GM12875 (cell line): ENCODE measurements around the gene HIRA.
A peak's percentile ranks its signal among the peaks of the same experiment; 100 is the strongest.

Source experiments
- H3K4me3 ChIP-seq: one replicate; pipeline ENCODE4 v1.5.1; 2011; ENCODE audit warnings: low read depth, low read length, control low read depth
- TF ChIP-seq, protein P1 (sequence below): IDR thresholded peaks from 2 replicates; pipeline ENCODE4 v1.5.1; 2011; ENCODE audit warnings: low read depth, mild to moderate bottlenecking, control low read depth, inconsistent platforms, low read length, moderate library complexity, borderline replicate concordance; ENCODE audit not compliant: insufficient read depth

Gene HIRA, protein sequence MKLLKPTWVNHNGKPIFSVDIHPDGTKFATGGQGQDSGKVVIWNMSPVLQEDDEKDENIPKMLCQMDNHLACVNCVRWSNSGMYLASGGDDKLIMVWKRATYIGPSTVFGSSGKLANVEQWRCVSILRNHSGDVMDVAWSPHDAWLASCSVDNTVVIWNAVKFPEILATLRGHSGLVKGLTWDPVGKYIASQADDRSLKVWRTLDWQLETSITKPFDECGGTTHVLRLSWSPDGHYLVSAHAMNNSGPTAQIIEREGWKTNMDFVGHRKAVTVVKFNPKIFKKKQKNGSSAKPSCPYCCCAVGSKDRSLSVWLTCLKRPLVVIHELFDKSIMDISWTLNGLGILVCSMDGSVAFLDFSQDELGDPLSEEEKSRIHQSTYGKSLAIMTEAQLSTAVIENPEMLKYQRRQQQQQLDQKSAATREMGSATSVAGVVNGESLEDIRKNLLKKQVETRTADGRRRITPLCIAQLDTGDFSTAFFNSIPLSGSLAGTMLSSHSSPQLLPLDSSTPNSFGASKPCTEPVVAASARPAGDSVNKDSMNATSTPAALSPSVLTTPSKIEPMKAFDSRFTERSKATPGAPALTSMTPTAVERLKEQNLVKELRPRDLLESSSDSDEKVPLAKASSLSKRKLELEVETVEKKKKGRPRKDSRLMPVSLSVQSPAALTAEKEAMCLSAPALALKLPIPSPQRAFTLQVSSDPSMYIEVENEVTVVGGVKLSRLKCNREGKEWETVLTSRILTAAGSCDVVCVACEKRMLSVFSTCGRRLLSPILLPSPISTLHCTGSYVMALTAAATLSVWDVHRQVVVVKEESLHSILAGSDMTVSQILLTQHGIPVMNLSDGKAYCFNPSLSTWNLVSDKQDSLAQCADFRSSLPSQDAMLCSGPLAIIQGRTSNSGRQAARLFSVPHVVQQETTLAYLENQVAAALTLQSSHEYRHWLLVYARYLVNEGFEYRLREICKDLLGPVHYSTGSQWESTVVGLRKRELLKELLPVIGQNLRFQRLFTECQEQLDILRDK

DNA sequence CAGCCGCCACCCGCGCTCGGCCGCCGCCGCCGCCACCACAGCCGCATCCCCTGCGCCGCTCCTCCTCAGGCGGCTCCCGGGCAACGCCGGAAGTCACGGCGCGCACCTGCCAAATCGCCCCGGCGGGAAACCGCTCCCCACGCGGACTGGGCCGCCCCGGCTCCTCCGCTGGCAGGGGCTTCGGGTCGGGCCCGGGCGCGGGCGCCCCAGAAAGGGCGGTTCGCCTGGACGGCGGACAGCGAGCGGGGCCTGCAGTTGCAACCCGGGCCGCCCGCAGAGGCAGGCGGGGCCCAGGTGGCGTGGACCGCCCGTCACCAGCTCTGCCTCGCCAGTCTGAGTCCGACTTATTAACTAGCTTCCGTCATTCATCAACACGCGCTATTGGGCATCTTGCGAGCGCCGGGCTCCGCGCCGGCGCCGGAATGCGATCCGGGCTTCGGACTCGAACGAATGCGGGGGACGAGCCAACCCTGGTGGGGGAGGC is at the start of gene HIRA:
TSS of gene HIRA (minus strand) at position 85 of the 484 bp plus-strand sequence. CDS start 257 bp downstream, outside the sequence.
- TF ChIP-seq, protein P1, sequence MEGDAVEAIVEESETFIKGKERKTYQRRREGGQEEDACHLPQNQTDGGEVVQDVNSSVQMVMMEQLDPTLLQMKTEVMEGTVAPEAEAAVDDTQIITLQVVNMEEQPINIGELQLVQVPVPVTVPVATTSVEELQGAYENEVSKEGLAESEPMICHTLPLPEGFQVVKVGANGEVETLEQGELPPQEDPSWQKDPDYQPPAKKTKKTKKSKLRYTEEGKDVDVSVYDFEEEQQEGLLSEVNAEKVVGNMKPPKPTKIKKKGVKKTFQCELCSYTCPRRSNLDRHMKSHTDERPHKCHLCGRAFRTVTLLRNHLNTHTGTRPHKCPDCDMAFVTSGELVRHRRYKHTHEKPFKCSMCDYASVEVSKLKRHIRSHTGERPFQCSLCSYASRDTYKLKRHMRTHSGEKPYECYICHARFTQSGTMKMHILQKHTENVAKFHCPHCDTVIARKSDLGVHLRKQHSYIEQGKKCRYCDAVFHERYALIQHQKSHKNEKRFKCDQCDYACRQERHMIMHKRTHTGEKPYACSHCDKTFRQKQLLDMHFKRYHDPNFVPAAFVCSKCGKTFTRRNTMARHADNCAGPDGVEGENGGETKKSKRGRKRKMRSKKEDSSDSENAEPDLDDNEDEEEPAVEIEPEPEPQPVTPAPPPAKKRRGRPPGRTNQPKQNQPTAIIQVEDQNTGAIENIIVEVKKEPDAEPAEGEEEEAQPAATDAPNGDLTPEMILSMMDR = no peak
- peak within 1 kb of the TSS; percentile 92 for H3K4me3 ChIP-seq

DNA sequence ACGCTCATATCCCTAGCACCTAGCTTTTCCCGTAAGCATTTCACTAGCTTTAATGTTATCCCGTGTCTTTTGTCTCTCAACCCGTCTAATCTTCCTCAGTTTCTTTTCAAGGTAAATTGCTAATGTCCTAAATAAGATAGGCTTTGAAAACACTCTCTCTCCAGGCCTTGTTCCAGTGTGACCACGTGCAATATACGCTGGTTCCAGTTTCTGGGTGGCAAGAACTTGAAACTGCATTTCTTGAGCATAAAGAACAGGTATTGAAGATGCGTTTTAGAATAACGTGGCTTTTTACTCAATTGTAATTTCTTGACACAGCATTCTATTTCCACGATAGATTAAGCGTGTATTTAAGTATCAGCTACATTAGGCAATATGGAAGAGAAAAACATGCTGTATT is 49.3 kb upstream of the HIRA start:
- TF ChIP-seq, protein P1 = no peak
- peak overlapping the region; percentile 88 for H3K4me3 ChIP-seq

DNA sequence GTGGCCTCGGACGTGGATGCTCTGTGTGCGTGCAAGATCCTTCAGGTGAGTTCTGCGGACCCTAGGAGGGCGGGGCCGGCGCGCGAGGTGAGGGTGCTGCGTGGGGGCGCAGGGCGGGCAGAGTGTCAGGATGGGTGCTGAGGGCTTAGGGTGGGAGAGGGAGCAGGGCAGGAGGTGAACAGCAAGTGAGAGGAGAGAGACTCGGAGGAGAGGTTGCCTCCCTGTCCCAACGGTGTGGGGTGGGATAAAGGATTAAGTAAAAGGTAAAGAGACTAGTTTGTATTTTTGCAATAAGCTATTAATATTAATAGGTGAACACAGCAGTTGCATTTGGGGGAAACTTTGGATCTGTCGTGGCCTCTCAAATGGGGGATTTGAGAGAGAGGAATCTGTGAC is 48.6 kb upstream of the HIRA start:
- TF ChIP-seq, protein P1 = no peak
- H3K4me3 ChIP-seq = peak overlapping the region; percentile 88

DNA sequence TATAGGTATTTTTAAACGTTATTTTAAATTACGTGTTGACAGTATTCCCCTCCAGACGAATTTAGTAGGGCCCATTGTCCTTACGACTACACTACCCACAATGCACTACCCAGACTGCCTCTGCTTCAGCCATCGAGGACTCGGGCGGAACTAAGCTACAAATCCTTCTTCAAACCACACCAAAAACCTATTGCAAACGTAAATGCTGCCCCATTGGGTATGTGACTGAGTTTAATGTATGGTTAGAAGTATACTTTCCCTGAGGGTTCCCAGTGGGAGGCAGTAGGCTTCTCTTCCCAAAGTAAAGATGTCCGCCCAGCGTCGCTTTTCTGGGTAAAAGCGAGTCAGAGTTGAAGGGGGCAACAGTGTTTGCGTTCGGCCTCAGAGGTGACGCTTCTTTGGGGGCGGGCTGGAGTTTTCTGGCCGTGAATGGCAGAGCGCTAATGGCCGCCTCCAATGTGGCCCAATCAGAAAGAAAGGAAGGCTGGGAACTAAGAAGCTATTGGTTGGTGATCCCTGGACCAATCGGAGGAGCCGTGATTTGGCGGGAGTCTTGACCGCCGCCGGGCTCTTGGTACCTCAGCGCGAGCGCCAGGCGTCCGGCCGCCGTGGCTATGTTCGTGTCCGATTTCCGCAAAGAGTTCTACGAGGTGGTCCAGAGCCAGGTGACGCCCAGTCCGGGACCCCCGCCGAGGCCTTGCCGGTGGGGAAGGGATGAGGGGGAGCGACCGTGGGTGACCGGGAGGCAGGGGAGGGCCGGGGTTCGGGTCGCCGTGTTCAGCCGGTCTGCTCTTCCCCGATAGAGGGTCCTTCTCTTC is 48.0 kb upstream of the HIRA start, which contains the start of gene CDC45:
TSS of gene CDC45 (plus strand) at position 566 of the 818 bp plus-strand sequence. CDS start at position 615, 49 bp downstream.
- peak within 1 kb of the TSS; percentile 88 for H3K4me3 ChIP-seq
- TF ChIP-seq, protein P1 = no peak

DNA sequence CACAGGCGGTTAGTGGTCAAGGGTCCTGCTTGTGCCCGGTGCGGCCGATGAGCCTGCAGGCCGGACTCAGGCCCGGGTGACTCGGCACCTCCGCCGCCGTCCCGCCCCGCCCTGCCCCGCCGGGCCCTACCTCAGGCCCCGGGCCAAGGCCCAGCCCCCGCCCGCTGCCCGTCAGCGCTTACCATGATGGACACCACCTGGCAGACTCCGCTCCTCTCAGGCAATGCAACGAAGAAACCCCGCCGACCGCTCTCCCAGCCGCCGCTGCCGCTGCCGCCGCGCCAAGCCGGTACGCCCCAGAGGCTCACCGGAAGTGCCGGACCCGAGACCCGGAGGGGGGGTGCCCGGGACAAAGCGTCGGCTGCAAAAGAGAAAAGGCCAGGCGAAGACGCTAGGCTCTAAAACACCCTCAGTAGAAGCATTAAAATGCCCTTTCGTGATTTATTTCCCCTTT is 47.4 kb upstream of the HIRA start, which contains the start of gene UFD1:
TSS of gene UFD1 (minus strand) at position 293 of the 454 bp plus-strand sequence. CDS start at position 185, 108 bp downstream.
- TF ChIP-seq, protein P1 = no peak
- H3K4me3 ChIP-seq = peak within 1 kb of the TSS; percentile 88
